OCI-M2 (cell line): Measurements from ENCODE around the gene SLC28A2.
A peak's percentile ranks its signal among the peaks of the same experiment; 100 is the strongest.
"Not testable (repeated sequence)": the region's sequence is repeated elsewhere in the genome, so short reads cannot be mapped to it uniquely, and the experiment has no call there.

ENCODE experiments used
- DNase-seq: peaks from one replicate; lab custom pipeline; 2025; ENCODE audit not compliant: unreplicated experiment; lab: John Stamatoyannopoulos, UW

SLC28A2 gene, protein sequence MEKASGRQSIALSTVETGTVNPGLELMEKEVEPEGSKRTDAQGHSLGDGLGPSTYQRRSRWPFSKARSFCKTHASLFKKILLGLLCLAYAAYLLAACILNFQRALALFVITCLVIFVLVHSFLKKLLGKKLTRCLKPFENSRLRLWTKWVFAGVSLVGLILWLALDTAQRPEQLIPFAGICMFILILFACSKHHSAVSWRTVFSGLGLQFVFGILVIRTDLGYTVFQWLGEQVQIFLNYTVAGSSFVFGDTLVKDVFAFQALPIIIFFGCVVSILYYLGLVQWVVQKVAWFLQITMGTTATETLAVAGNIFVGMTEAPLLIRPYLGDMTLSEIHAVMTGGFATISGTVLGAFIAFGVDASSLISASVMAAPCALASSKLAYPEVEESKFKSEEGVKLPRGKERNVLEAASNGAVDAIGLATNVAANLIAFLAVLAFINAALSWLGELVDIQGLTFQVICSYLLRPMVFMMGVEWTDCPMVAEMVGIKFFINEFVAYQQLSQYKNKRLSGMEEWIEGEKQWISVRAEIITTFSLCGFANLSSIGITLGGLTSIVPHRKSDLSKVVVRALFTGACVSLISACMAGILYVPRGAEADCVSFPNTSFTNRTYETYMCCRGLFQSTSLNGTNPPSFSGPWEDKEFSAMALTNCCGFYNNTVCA

DNA sequence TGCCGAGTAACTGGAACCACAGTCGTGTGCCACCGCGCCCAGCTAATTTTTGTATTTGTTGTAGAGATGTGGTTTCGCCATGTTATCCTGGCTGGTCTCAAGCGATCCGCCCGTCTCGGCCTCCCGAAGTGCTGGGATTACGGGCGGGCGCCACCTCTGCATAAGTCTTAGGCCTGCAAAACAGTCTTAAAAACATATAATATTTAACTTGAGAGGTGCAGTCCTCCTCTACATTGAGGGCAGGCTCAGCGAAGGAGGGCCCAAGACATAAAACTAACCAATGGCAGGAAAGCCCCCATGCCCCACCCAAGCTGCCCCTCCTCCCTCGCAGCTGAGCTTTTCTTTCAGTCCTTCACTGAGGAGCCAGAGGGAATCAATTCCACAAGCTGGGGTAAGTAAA is at the start of gene SLC28A2:
Gene SLC28A2 (plus strand): TSS at position 347 of the 400 bp plus-strand sequence. CDS start 982 bp downstream, outside the sequence.
- no peak for DNase-seq

DNA sequence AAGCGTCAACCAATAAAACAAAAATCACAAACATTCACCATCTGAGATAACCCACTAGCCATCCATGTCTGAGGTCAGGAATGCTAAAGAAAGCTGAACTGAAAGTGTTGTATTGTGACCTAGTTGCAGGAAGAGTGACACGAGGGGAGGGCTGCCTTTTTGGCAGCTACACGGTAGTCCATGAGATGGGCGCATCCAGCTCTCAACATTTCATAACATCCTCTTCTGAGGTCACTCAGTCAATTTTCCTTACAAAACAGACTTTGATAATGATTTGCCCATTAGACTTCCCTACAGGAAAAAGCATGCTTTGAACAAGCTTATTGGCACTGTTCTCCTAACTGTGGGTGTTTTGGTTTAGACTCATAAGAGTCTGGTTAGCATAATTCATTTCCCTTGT is 48.9 kb upstream of the SLC28A2 start:
- DNase-seq = no peak

- no peak for DNase-seq
These were observed 46.8 kb upstream of the SLC28A2 start for GRCh38 chr15:45205192-45205591.

DNA sequence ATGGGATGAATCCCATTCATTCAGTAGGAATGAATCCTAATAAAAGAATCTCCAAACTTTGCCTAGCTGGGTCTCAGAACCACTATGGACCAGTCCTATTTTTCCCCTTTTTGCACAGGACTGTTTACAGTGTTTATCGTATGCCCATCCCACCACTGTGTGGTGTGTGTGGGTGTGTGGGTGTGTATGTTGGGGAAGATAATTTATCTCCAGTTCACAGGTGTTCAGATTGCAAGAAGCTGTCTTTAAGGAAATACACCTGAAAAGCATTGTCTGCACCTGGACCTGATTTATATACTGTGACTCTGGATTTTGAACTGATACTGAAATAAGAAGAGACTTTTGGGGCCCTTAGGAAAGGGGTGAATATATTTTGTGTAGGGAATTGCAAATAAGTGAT is 39.5 kb upstream of the SLC28A2 start:
- no peak for DNase-seq

DNA sequence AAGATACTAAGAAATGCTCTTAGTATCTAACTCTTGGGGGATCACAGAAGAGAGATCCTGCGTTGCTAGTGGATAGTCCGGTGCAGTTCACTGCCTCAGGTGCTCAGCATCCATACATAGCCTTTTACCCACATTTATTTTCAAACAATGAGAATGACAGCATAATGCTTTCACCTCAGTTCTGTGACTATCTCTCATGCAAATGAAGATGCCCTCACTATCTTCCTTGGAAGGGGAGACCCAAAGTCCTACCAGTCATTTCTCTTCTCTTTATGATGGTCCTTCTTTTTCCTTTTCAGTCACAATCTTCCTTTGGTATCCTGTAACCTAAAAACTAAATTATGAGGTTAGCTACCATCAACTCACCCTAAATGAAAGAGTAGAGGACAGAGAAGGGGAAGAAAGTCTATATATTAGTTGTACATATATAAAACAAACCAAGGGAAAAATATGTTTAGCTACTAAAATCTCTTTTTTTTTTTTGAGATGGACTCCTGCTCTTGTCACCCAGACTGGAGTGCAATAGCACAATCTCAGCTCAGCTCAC is 30.9 kb upstream of the SLC28A2 start:
- no peak for DNase-seq

DNA sequence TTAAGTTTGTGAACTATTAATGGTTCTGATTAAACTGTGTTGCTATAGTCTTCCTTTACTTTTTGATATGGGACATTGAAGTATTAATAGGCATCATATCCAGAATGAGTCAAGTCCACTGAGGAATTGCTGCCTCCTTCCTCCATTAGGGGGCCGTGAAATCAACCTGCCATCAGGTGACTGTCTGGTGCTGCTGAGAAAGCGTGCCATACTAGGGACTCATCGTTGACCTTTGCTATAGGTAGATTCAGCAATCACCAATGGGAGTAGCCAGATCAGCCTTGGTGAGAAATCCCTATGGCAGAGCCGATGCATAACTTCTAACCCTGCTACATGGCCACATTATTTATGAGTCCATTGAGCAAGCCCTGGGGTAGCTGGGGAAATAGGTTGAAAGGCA is 30.1 kb upstream of the SLC28A2 start:
- DNase-seq = no peak

DNA sequence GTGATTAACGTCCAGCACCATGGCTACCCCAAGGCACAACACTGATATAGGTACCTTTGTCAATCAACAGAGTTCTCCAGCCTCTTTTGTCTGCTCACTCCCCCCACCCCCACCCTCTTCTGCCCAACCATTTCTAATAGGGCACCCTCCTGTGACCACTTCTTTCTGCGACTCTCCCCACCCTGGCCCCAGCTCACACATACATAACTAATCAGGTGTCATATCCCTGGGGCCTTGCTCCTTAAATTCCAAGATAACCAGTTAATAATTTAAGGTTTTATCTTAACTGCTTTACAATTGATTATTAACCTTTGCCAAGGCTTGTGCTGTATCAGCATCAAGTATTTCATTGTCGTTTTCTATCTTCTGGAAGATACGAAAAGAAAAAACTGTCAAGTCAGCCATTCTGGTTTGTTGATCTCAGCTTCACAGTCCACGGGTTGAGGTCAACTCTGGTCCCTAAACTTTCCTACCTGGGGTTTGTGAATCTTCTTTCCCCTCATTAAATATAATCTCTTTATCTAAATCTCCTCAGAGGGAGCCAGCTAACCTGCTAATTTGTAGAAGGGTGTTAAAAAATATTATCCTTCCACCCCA is 27.3 kb upstream of the SLC28A2 start:
- DNase-seq = no peak

GRCh38 chr15:45225506-45226273 is 26.3 kb upstream of the SLC28A2 start:
- peak; percentile 49 for DNase-seq

DNA sequence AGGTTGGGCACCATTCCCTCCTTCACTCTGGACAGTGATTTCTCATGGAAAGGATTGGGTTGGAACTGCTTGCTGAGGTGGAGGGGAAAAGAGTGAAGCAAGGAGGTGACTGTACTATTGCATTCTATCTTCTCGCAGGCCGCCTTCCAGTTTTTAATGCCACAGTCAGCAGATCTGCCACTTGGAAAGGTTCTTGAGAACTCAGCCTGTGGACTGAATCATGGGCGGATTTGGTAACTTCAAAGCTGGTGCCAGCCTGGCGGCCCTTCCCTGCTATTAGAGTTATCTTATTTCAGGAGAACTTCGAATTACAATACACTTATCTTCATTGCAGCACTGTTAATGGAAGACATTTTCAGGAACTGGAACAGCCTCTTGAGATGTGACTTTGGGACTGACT is 23.1 kb upstream of the SLC28A2 start:
- DNase-seq = no peak

- DNase-seq = no peak
These were observed 21.6 kb upstream of the SLC28A2 start for GRCh38 chr15:45230245-45230965.

DNA sequence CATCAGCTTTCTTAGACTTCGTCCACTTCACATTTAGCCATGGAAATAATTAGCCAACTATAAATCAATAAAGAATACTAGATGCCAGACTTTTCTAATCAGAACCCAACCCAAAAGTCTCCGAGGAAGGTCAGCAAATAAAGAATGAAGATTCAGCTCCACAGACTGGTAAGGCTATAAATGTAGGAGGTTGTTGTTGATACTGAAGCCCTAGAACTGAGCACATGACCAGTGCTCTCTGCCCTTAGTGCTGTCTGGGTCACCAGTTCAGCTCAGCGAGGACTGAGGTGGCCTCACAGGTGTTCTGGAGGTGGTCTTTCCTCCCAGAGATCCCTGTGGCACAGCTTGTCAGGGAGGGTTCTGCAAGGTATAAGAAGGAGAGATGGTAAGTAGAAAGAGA is 20.9 kb upstream of the SLC28A2 start:
- no peak for DNase-seq

DNA sequence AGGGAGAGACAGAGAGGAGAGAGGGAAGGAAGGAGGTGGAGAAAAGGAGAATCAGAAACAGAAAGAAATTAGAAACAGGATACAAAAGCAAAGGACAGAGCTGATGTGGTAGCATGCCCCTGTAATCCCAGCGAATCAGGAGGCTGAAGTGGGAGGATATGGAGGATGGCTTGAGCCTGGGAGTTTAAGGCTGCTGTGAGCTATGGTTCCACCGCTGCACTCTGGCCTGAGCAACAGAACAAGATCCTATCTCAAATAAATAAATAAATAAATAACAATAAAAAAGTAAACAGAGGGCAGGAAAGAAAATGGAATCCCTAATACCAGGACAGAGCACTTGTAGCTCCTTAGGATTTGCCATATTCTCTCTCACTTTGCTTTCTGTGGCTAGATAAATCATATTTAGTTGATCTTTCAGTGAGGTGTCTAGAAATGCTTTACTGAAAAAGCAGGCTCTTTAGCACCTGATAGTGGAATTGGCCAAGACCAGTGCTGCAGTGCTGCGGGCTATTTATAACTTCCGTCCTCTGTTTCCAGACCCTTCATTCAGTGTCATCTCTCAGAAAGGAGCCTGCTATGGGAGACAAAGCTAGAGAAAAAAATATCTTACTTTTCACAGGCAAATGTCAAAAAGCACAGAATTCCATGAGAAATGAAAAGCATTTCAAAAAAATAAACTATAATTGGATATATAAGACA is 20.0 kb upstream of the SLC28A2 start:
- DNase-seq = no peak

DNA sequence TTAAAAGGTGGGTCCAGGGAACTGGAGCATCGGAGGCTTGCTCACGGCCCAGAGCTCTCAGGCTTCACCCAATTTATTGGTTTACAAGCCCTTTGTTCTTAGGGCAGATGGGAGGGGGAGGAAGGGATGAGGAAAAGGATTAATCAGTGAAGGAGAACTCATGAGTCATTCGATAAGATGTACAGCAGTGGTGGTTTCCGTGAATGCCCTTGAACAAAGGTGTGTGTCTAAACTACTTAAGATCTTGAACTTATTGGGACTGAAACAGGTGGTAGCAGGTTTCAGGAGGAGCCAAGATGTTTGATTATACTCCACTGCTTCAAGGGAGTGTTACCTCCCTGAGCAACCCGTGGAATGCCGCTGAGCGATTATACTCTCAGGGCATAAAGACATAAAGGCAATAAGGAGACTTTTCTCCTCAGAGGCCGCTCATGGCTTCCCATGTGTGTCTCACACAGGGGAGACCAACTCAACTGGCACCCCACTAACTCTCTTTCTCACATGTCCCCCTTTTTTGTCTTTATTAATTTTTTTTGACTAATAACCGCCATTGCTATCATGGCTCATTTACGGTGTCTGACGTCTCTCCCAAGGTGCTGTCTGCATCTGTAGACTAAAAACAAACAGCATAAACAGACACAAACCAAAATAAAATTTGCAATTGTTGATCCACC is 17.3 kb upstream of the SLC28A2 start:
- DNase-seq = no peak

DNA sequence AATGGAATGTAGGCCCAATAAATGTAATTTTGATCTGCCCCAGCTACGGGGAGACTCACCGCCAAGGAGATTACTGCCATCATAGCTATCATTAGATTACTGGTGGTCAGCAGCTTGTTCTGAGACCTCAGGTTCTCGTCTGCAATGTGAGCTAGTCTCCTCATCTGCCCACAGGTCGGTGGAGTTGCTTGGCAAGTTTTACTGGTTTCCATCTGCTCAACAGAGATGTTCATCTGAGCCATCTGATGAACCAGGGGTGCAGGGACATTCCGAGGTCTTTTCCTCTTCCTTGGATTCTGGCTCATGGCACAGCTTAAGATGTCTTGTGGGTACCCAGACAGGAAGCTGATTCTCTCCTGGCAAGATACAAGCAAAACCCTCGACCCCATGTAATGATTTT is 15.2 kb upstream of the SLC28A2 start:
- not testable (repeated sequence) for DNase-seq

- DNase-seq = no peak
These were observed 9.7 kb upstream of the SLC28A2 start for GRCh38 chr15:45242289-45242688.

DNA sequence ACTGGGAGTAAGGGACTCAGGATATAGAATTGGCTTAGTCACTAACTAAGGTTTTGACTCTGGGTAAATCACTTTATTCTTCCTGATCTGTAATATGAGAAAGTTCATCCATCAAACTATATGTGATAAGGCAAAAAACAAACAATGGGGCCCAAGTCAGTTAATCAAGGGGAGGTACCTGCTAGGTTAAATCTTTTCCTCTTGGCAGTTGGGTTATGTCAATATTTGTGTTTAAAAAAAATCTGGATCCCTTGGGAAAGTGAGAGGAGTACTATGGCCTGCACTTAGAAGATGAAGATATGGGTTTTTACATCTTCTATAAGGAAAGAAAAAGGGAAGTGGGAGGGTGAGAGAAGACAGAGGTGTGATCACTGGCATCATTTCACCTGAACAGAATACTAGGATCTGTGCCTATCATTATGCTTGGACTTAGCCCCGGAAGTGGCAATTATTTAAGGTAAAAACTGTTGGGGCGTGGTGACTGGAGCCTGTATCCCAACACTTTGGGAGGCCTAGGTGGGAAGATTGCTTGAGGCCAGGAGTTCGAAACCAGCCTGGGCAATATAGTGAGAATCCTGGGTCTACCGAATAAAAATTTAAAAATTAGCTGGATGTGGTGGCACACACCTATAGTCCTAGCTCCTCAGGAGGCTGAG is 2.8 kb upstream of the SLC28A2 start:
- no peak for DNase-seq

- no peak for DNase-seq
These were observed 1.3 kb downstream of the SLC28A2 start for GRCh38 chr15:45253330-45253729.

DNA sequence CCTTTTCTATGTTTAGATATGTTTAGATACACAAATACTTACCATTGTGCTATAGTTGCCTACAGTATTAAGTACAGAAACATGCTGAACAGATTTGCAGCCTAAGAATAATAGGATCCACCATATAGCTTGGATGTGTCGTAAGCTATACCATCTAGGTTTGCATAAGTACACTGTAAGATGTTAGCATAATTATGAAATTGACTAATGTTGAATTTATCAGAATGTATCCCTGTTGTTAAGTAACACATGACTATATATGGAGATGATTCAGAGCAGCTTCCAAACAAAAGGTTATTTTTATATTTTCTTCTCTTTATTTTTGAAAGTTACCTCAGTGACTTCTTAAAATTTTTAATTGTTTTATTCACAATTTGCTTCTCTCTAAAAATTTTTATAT is 2.4 kb downstream of the SLC28A2 start:
- no peak for DNase-seq

DNA sequence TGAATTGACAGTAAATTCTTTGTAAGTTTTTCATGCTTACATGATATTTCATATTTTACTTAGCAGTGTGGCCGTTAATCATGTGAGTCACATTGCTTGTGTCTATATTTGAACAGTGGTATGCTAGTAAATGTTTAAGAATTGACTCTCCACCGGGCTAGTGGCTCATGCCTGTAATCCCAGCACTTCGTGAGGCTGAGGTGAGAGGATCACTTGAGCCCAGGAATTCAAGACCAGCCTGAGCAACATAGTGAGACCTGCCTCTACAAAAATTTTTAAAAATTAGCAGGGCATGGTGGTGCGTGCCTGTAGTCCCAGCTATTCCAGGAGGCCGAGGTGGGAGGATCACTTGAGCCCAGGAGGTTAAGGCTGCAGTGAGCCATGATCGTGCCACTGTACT is 2.8 kb downstream of the SLC28A2 start:
- DNase-seq = not testable (repeated sequence)
